CD4-positive, alpha-beta T cell treated with Interleukin-15 for 4 hours (primary cell): Measurements from ENCODE around the gene PCDHA5.
"Not testable (repeated sequence)": the region's sequence is repeated elsewhere in the genome, so short reads cannot be mapped to it uniquely, and the experiment has no call there.

Source experiments
- DNase-seq: peaks from one replicate; pipeline ENCODE4 v3.0.0-alpha.2; 2020; ENCODE audit warnings: low spot score

Gene PCDHA5

DNA sequence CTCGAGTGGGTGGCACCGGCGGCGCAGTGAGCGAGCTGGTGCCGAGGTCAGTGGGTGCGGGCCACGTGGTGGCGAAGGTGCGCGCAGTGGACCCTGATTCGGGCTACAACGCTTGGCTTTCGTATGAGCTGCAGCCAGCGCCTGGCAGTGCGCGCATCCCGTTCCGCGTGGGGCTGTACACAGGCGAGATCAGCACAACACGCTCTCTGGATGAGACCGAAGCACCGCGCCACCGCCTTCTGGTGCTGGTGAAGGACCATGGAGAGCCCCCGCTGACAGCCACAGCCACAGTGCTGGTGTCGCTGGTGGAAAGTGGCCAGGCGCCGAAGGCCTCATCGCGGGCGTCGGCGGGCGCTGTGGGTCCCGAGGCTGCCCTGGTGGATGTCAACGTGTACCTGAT is 2.1 kb downstream of the PCDHA5 start:
- no peak for DNase-seq

DNA sequence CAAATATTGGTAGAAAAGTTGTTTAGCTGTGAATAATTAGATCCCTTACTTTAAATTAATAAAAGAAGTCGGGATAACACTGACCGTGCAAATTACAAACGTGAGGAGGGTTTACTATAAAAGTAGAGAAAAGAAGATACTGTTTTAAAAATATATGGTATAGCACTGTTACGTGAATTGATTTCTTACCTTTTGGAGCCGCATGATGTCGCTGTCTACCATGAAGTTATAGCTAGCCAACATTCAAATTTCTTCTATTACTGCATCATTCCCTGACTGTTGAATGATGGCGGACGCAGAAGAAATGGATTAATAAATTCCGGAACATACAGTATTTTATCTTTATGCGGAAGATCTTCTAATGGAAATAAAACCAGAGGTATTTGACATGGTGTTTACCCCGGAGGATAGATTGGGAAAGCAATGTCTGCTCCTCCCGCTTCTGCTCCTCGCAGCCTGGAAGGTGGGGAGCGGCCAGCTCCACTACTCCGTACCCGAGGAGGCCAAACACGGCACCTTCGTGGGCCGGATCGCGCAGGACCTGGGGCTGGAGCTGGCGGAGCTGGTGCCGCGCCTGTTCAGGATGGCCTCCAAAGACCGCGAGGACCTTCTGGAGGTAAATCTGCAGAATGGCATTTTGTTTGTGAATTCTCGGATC is 6.4 kb downstream of the PCDHA5 start, which contains the start of gene PCDHA6:
Gene PCDHA6 (plus strand): TSS at position 257 of the 658 bp plus-strand sequence. CDS start 132 bp downstream, at position 389.
- no peak for DNase-seq

DNA sequence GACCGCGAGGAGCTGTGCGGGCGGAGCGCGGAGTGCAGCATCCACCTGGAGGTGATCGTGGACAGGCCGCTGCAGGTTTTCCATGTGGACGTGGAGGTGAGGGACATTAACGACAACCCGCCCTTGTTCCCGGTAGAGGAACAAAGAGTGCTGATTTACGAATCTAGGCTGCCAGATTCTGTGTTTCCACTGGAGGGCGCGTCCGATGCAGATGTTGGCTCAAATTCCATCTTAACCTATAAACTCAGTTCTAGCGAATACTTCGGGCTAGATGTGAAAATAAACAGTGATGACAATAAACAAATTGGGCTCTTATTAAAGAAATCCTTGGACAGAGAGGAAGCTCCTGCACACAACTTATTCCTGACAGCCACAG is 6.9 kb downstream of the PCDHA5 start:
- no peak for DNase-seq

DNA sequence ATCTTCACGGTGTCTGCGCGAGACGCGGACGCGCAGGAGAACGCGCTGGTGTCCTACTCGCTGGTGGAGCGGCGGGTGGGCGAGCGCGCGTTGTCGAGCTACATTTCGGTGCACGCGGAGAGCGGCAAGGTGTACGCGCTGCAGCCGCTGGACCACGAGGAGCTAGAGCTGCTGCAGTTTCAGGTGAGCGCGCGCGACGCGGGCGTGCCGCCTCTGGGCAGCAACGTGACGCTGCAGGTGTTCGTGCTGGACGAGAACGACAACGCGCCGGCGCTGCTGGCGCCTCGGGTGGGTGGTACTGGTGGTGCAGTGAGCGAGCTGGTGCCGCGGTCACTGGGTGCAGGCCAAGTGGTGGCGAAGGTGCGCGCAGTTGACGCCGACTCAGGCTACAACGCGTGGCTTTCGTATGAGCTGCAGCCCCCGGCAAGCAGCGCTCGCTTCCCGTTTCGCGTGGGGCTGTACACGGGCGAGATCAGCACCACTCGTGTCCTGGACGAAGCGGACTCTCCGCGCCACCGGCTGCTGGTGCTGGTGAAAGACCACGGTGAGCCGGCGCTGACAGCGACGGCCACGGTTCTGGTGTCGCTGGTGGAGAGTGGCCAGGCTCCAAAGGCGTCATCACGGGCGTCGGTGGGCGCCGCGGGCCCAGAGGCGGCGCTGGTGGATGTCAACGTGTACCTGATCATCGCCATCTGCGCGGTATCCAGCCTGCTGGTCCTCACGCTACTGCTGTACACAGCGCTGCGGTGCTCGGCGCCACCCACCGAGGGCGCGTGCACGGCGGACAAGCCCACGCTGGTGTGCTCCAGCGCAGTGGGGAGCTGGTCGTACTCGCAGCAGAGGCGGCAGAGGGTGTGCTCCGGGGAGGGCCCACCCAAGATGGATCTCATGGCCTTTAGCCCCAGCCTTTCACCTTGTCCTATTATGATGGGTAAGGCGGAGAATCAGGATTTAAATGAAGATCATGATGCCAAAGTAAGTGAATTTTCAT is 8.4 kb downstream of the PCDHA5 start:
- not testable (repeated sequence) for DNase-seq

DNA sequence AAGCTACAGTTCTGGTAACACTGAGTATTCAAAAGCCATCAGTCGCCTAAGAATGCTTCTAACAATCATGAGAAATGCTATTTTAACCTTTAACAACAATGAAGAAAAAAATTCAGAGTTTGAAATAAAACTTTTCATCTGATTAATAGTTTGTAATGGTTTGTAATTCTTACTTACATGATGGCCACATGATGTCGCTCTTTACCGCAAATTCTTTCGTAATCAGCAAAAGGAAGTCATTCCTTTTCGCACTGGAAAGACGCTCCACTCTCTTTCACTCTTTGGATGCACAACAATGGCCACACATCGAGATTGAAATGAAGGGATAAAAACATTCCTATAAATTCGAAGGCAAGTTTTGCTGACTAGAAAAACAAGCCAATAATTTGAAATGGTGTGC is 12.6 kb downstream of the PCDHA5 start, which contains the start of gene PCDHA7:
Gene PCDHA7 (plus strand): TSS at position 277 of the 400 bp plus-strand sequence. CDS start 115 bp downstream, at position 392.
- DNase-seq: no peak

DNA sequence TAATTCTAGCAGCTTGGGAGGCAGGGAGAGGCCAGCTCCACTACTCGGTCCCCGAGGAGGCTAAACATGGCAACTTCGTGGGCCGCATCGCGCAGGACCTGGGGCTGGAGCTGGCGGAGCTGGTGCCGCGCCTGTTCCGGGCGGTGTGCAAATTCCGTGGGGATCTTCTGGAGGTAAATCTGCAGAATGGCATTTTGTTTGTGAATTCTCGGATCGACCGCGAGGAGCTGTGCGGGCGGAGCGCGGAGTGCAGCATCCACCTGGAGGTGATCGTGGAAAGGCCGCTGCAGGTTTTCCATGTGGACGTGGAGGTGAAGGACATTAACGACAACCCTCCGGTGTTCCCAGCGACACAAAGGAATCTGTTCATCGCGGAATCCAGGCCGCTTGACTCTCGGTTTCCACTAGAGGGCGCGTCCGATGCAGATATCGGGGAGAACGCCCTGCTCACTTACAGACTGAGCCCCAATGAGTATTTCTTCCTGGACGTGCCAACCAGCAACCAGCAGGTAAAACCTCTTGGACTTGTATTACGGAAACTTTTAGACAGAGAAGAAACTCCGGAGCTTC is 13.1 kb downstream of the PCDHA5 start:
- DNase-seq: not testable (repeated sequence)

DNA sequence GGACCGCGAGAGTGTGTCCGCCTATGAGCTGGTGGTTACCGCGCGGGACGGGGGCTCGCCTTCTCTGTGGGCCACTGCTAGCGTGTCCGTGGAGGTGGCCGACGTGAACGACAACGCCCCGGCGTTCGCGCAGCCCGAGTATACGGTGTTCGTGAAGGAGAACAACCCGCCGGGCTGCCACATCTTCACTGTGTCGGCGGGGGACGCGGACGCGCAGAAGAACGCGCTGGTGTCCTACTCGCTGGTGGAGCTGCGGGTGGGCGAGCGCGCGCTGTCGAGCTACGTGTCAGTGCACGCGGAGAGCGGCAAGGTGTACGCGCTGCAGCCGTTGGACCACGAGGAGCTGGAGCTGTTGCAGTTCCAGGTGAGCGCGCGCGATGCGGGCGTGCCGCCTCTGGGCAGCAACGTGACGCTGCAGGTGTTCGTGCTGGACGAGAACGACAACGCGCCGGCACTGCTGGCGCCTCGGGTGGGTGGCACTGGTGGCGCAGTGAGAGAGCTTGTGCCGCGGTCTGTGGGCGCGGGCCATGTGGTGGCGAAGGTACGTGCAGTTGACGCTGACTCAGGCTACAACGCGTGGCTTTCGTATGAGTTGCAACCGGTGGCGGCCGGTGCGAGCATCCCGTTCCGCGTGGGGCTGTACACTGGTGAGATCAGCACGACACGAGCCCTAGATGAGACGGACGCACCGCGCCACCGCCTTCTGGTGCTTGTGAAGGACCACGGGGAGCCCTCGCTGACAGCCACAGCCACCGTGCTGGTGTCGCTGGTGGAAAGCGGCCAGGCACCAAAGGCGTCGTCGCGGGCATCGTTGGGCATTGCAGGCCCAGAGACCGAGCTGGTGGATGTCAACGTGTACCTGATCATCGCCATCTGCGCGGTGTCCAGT is 14.5 kb downstream of the PCDHA5 start:
- no peak for DNase-seq

DNA sequence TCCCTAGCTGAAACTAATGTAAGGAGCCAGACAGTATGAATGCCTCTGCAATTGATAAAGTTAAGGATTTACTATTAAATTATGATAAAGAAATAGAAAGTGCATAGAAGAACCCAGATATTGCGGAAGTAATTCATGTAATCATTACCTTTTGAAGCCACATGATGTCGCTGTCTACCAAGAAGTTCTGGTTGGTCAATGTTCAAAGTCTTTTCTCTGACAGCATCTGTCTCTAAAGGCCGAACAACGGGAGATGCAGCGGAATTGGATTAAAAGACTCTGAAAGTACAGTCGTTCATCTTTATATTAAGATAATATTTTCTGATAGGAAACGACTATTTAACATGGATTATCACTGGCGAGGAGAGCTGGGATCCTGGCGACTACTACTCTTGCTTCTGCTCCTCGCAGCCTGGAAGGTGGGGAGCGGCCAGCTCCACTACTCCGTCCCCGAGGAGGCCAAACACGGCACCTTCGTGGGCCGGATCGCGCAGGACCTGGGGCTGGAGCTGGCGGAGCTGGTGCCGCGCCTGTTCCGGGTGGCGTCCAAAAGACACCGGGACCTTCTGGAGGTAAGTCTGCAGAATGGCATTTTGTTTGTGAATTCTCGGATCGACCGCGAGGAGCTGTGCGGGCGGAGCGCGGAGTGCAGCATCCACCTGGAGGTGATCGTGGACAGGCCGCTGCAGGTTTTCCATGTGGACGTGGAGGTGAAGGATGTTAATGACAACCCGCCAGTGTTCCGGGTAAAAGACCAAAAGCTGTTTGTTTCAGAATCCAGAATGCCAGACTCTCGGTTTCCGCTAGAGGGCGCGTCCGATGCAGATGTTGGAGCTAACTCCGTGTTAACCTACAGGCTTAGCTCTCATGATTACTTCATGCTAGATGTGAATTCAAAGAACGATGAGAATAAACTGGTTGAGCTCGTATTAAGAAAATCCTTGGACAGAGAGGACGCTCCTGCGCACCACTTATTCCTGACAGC is 19.9 kb downstream of the PCDHA5 start, which contains the start of gene PCDHA8:
Gene PCDHA8 (plus strand): TSS at position 210 of the 985 bp plus-strand sequence. CDS start 135 bp downstream, at position 345.
- no peak for DNase-seq

DNA sequence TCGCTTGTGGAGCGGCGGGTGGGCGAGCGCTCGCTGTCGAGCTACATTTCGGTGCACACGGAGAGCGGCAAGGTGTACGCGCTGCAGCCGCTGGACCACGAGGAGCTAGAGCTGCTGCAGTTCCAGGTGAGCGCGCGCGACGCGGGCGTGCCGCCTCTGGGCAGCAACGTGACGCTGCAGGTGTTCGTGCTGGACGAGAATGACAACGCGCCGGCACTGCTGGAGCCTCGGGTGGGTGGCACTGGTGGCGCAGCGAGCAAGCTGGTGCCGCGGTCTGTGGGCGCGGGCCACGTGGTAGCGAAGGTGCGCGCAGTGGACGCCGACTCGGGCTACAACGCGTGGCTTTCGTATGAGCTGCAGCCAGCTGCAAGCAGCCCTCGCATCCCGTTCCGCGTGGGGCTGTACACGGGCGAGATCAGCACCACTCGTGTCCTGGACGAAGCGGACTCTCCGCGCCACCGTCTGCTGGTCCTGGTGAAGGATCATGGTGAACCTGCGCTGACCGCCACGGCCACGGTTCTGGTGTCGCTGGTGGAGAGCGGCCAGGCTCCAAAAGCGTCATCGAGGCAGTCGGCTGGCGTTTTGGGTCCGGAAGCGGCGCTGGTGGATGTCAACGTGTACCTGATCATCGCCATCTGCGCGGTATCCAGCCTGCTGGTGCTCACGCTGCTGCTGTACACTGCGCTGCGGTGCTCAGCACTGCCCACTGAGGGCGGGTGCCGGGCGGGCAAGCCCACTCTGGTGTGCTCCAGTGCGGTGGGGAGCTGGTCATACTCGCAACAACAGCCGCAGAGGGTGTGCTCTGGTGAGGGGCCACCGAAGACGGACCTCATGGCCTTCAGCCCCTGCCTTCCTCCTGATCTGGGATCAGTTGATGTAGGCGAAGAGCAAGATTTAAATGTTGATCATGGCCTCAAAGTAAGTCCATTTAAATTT is 21.7 kb downstream of the PCDHA5 start:
- DNase-seq: no peak

DNA sequence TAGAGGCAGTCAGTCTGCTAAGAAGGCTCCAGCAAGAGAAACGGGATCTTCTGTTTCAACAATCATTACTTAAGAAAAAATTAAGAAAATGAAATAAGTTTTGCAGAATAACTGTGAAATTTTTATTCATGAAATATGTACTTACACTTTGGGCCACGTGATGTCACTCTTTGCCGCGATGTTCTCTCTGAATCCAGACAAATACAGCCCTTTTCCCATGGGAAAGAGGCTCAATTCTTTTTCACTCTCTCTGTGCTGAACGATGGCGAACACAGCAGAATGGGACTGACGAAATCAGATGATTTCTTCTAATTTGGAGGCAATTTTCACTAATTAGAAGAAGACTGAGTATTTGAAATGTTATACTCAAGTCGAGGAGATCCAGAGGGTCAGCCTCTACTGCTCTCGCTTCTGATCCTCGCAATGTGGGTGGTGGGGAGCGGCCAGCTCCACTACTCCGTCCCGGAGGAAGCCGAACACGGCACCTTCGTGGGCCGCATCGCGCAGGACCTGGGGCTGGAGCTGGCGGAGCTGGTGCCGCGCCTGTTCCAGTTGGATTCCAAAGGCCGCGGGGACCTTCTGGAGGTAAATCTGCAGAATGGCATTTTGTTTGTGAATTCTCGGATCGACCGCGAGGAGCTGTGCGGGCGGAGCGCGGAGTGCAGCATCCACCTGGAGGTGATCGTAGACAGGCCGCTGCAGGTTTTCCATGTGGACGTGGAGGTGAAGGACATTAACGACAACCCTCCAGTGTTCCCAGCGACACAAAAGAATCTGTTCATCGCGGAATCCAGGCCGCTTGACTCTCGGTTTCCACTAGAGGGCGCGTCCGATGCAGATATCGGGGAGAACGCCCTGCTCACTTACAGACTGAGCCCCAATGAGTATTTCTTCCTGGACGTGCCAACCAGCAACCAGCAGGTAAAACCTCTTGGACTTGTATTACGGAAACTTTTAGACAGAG is 27.0 kb downstream of the PCDHA5 start, which contains the start of gene PCDHA9:
Gene PCDHA9 (plus strand): TSS at position 244 of the 964 bp plus-strand sequence. CDS start 114 bp downstream, at position 358.
- DNase-seq: not testable (repeated sequence)

DNA sequence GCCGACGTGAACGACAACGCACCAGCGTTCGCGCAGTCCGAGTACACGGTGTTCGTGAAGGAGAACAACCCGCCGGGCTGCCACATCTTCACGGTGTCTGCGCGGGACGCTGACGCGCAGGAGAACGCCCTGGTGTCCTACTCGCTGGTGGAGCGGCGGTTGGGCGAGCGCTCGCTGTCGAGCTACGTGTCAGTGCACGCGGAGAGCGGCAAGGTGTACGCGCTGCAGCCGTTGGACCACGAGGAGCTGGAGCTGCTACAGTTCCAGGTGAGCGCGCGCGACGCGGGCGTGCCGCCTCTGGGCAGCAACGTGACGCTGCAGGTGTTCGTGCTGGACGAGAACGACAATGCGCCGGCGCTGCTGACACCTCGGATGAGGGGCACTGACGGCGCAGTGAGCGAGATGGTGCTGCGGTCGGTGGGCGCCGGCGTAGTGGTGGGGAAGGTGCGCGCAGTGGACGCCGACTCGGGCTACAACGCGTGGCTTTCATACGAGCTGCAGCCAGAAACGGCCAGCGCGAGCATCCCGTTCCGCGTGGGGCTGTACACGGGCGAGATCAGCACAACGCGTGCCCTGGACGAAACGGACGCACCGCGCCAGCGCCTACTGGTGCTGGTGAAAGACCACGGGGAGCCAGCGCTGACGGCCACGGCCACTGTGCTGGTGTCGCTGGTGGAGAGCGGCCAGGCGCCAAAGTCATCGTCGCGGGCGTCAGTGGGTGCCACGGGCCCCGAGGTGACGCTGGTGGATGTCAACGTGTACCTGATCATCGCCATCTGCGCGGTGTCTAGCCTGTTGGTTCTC is 28.6 kb downstream of the PCDHA5 start:
- not testable (repeated sequence) for DNase-seq

DNA sequence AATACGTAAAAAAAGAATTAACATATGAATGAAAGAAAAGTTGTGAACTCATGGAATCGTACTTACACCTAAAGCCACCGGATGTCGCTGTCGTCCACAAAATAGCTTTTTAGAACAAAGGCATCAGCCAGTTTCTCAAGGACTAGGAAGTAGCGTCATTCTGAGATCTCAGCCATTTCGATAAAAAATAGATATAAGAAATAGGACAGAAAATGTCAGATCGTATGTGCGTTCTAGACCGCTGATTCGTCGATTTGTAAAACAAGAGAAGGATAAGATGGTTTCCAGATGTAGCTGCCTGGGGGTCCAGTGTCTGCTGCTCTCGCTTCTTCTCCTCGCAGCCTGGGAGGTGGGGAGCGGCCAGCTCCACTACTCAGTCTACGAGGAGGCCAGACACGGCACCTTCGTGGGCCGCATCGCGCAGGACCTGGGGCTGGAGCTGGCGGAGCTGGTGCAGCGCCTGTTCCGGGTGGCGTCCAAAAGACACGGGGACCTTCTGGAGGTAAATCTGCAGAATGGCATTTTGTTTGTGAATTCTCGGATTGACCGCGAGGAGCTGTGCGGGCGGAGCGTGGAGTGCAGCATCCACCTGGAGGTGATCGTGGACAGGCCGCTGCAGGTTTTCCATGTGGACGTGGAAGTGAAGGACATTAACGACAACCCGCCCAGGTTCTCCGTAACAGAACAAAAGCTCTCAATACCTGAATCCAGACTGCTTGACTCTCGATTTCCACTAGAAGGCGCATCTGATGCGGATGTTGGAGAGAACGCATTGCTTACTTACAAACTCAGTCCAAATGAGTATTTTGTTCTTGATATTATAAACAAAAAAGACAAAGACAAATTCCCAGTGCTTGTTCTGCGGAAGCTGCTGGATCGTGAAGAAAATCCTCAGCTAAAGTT is 34.6 kb downstream of the PCDHA5 start, which contains the start of gene PCDHA10:
Gene PCDHA10 (plus strand): TSS at position 126 of the 903 bp plus-strand sequence. CDS start 152 bp downstream, at position 278.
- no peak for DNase-seq

DNA sequence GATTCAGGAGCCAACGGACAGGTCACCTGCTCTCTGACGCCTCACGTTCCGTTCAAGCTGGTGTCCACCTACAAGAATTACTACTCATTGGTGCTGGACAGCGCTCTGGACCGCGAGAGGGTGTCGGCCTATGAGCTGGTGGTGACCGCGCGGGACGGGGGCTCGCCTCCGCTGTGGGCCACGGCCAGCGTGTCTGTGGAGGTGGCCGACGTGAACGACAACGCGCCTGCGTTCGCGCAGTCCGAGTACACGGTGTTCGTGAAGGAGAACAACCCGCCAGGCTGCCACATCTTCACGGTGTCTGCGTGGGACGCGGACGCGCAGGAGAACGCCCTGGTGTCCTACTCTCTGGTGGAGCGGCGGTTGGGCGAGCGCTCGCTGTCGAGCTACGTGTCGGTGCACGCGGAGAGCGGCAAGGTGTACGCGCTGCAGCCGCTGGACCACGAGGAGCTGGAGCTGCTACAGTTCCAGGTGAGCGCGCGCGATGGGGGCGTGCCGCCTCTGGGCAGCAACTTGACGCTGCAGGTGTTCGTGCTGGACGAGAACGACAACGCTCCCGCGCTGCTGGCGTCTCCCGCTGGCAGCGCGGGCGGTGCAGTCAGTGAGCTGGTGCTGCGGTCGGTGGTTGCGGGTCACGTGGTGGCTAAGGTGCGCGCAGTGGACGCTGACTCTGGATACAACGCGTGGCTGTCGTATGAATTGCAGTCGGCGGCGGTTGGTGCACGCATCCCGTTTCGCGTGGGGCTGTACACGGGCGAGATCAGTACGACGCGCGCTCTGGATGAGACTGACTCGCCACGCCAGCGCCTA is 36.0 kb downstream of the PCDHA5 start:
- no peak for DNase-seq

DNA sequence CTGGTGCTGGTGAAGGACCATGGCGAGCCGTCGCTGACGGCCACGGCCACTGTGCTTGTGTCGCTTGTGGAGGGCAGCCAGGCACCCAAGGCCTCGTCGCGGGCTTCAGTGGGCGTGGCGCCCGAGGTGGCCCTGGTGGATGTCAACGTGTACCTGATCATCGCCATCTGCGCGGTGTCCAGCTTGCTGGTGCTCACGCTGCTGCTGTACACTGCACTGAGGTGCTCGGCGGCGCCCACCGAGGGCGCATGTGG is 36.5 kb downstream of the PCDHA5 start:
- no peak for DNase-seq
